SU-DHL-6 (cell line): ENCODE data around the gene WWOX.

Source experiments
- H2AFZ ChIP-seq: fragments of 200-600 bp; sonication (generic); 2 replicates; pipeline ENCODE4 v1.6.1; 2014; ENCODE audit warnings: low read depth, mild to moderate bottlenecking, moderate library complexity, mixed read lengths, antibody characterized with exemption, low read length; ENCODE audit not compliant: severe bottlenecking
- H3F3A ChIP-seq: fragments of 200-600 bp; shearing (Covaris generic); 2 replicates; pipeline ENCODE4 v1.6.0; 2016; ENCODE audit warnings: antibody characterized with exemption, mild to moderate bottlenecking; ENCODE audit not compliant: insufficient read depth
- H3K27ac ChIP-seq: fragments of 200-600 bp; sonication (generic); 2 replicates; pipeline ENCODE4 v1.5.1; 2016; ENCODE audit warnings: low read depth, mild to moderate bottlenecking, low read length, moderate library complexity, mixed read lengths
- H3K27me3 ChIP-seq: fragments of 200-600 bp; sonication (generic), shearing (Covaris generic); 2 replicates; pipeline ENCODE4 v1.6.0; 2014; ENCODE audit warnings: mild to moderate bottlenecking, low read length
- H3K36me3 ChIP-seq: fragments of 200-600 bp; sonication (generic); 2 replicates; pipeline ENCODE4 v1.6.1; 2014; ENCODE audit warnings: mild to moderate bottlenecking, low read length, mixed read lengths
- H3K4me2 ChIP-seq: fragments of 300-600, 200-600 bp; shearing (Covaris generic), sonication (generic); 2 replicates; pipeline ENCODE4 v1.6.0; 2014; ENCODE audit warnings: low read length, low read depth, mild to moderate bottlenecking; ENCODE audit not compliant: poor library complexity, severe bottlenecking
- H3K4me3 ChIP-seq: fragments of 200-600 bp; sonication (generic); 2 replicates; pipeline ENCODE4 v1.5.1; 2014; ENCODE audit warnings: antibody characterized with exemption, low read length, mild to moderate bottlenecking, mixed read lengths; ENCODE audit not compliant: insufficient read depth, poor library complexity, severe bottlenecking
- H3K79me2 ChIP-seq: fragments of 200-600 bp; sonication (generic); 2 replicates; pipeline ENCODE4 v1.6.1; 2014; ENCODE audit warnings: mild to moderate bottlenecking, low read length, moderate library complexity; ENCODE audit not compliant: insufficient read depth
- H3K9ac ChIP-seq: fragments of 200-600 bp; sonication (generic); 2 replicates; pipeline ENCODE4 v1.7.0; 2014; ENCODE audit warnings: mild to moderate bottlenecking, low read length
- H3K9me2 ChIP-seq: fragments of 200-600 bp; sonication (generic); replicated peaks from 2 replicates; pipeline ENCODE4 v1.6.1; 2014; ENCODE audit warnings: low read length; ENCODE audit not compliant: insufficient read depth
- H3K9me3 ChIP-seq: fragments of 200-600 bp; sonication (generic); 2 replicates; pipeline ENCODE4 v1.6.1; 2014; ENCODE audit warnings: low read length, mixed read lengths; ENCODE audit not compliant: insufficient read depth
- H4K20me1 ChIP-seq: fragments of 200-600 bp; sonication (generic); 2 replicates; pipeline ENCODE4 v1.6.1; 2014; ENCODE audit warnings: low read depth, mild to moderate bottlenecking, antibody characterized with exemption, low read length, moderate library complexity, mixed read lengths
- CTCF ChIP-seq: fragments of 200-600 bp; sonication (generic); IDR thresholded peaks from one replicate; pipeline ENCODE4 v1.5.1; 2017; ENCODE audit warnings: antibody characterized with exemption, mild to moderate bottlenecking, low read length, moderate library complexity; ENCODE audit not compliant: insufficient read depth, poor library complexity, severe bottlenecking
- EZH2phosphoT487 ChIP-seq: fragments of 200-600 bp; sonication (generic), shearing (Covaris generic); conservative IDR thresholded peaks from 2 replicates; pipeline ENCODE4 v1.6.1; 2018; ENCODE audit warnings: mild to moderate bottlenecking, antibody characterized with exemption, low read length, moderate library complexity, mixed read lengths

WWOX gene

GRCh38 chr16:78673884-78674283 lies 574.4 kb downstream of the WWOX start:
- Histone ChIP-seq H3K4me3 (no peak overlapping the region), H2AFZ (no peak overlapping the region), H3F3A (no peaks in the 10 kb centered on the region), H3K9me3 (no peaks in the 10 kb centered on the region), H3K9me2 (no peaks in the 10 kb centered on the region), H3K36me3 (no peaks in the 10 kb centered on the region), H3K27ac (no peak overlapping the region), H3K27me3 (no peaks in the 10 kb centered on the region), H4K20me1 (no peaks in the 10 kb centered on the region), H3K4me2 (no peak overlapping the region), H3K9ac (no peak overlapping the region), H3K79me2 (no peaks in the 10 kb centered on the region)
- TF ChIP-seq EZH2phosphoT487 (no peak), CTCF (no peak)

GRCh38 chr16:78675312-78675711 lies 575.9 kb downstream of the WWOX start:
- Histone ChIP-seq H3K27me3 (no peaks in the 10 kb centered on the region), H3K79me2 (no peaks in the 10 kb centered on the region), H2AFZ (no peak overlapping the region), H3K9ac (no peak overlapping the region), H3K27ac (no peak overlapping the region), H3K36me3 (no peaks in the 10 kb centered on the region), H3F3A (no peaks in the 10 kb centered on the region), H3K4me2 (no peak overlapping the region), H3K9me3 (no peaks in the 10 kb centered on the region), H4K20me1 (no peaks in the 10 kb centered on the region), H3K4me3 (no peak overlapping the region), H3K9me2 (no peaks in the 10 kb centered on the region)
- TF ChIP-seq EZH2phosphoT487: no peak
- TF ChIP-seq CTCF: no peak

GRCh38 chr16:78675951-78676792 lies 576.7 kb downstream of the WWOX start:
- H3K4me2 ChIP-seq: no peak overlapping the region
- H3K9me2 ChIP-seq: no peaks in the 10 kb centered on the region
- no peaks in the 10 kb centered on the region for H4K20me1 ChIP-seq

More at GRCh38 chr16:78675951-78676792, 576.7 kb downstream of the WWOX start:
- Histone ChIP-seq H3K27ac (no peak overlapping the region), H3K9ac (no peak overlapping the region), H3K36me3 (no peaks in the 10 kb centered on the region), H3K79me2 (no peaks in the 10 kb centered on the region), H3K27me3 (no peaks in the 10 kb centered on the region), H2AFZ (no peak overlapping the region), H3F3A (no peaks in the 10 kb centered on the region), H3K9me3 (no peaks in the 10 kb centered on the region), H3K4me3 (no peak overlapping the region)
- TF ChIP-seq CTCF (no peak), EZH2phosphoT487 (no peak)
